ACHN (cell line): ENCODE results near the gene MRPL16.
"Not testable (repeated sequence)": the region's sequence is repeated elsewhere in the genome, so short reads cannot be mapped to it uniquely, and the experiment has no call there.

Experiments used
- DNase-seq: peaks from one replicate; pipeline ENCODE4 v3.0.0-alpha.2; 2015
- in situ Hi-C: cut with HindIII; loops from 2 replicates; pipeline ENCODE4 v1.10.0; 2017; ENCODE audit warnings: low sequenced_read_pairs, low pct_ligation_motif_present, low pct_unique_long_range_greater_than_20kb

MRPL16 gene

GRCh38 chr11:59810189-59810910, at the start of gene MRPL16:
TSS of gene MRPL16 (minus strand) at chr11:59810778. CDS start at chr11:59810658, 120 bp downstream.
- in situ Hi-C loops: no loop called here
- DNase-seq: peak; percentile 88

DNA sequence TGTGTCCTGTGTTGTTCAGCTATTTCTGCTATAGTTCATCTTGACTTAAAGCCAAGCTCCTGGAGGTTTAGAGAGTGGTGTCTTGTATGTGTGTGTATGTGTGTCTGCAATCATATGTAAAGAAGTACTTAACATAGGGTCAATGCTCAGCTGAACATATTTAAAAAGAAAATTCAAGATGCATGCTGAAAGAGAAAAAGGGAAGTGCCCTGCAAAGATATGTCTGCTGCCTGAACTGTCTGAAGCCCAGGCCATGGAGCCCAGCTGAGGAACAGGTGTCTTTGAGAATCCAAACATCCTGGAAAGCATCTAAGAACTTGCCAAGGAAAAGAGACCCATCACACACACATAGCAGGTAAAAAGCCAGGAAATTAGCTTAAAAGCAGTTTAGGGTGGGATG, 49.1 kb upstream of the MRPL16 start:
- in situ Hi-C loops: no loop called here
- DNase-seq: no peak

DNA sequence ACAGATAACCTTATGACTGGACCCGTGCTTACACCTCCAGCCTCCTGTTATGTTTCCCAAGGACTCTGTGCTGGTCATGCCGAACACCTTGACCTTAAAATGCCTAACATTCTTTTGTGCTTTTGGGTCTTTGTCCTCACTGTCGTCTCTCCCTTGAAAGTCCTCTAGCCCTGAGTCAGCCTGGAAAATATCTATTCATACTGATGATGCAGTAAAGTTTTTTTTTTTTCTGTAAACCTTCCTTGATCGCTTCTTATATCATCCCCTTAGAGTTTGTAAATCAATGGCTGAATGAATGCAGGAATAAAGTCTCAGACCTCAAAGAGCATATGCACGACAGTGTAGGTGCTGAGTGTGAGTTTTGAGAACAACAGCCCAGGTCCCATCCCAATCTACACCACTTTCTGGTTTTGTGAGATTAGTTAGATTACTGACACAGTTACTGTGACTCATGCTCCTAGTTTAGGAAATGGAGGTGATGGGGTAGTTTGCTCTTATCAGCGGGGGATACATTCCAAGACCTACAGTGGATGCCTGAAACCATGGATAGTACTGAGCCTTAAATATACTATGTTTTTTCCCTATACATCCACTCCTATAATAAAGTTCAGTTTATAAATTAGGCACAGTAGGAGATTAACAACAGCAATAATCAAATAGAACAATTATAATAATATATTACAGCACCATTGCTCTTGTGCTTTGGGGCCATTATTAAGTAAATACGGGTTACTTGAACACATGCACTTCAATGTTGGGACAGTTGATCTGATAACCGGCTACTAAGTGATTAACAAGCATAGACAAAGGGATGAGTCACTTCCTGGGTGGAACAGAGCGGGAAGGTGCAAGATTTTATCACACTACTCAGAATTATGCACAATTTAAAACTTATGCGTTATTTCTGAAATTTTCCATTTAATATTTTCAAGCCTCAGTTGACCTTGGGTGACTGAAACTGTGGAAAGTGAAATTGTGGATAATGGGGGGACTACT, 47.2 kb upstream of the MRPL16 start:
- no peak for DNase-seq
- in situ Hi-C loops: no loop called here

DNA sequence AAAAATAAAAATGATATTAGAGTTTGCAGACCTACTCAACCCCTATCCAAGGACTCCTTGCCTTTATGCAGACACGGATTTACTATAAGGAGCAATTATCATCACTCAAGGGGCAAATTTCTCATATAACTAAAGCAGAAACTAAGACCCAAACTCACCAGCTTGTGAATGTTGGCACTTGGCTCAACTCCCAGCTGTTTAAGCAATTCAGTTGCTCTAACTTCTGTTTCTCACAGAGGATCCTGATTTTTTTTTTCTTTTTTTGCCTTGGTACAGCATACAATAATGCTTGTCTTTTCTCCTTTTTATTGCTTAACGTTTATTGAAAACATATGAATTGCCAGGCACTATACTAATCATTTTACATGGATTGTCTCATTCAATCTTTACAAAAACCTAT, 44.3 kb upstream of the MRPL16 start:
- in situ Hi-C loops: no loop called here

DNA sequence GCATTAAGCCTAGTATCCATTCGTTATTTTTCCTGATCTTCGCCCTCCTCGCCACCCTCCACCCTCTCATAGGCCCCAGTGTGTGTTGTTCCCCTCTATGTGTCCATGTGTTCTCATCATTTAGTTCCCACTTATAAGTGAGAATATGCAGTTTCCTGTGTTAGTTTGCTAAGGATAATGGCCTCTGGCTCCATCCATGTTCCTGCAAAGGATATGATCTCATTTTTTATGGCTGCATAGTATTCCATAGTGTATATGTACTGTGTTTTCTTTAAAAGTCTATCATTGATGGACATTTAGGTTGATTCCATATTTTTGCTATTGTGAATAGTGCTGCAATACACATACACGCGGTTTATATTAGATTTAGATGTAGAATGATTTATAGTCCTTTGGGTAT, 40.8 kb upstream of the MRPL16 start:
- in situ Hi-C loops, DNase-seq: not testable (repeated sequence)

More for the DNA sequence above, 44.3 kb upstream of the MRPL16 start:
- no peak for DNase-seq

DNA sequence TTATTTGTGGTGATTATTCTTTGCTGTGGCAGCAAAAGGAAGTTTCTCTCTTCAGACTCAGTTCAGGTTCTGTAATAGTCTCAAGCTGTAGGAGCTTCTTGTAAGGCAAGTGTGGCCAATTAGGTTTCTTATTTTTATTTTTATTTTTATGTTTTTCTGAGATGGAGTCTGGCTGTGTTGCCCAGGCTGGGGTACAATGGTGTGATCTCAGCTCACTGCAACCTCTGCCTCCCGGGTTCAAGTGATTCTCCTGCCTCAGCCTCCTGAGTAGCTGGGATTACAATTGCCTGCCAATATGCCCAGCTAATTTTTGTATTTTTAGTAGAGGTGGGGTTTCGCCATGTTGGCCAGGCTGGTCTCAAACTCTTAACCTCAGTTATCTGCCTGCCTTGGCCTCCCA, 39.0 kb upstream of the MRPL16 start:
- in situ Hi-C loops, DNase-seq: not testable (repeated sequence)

- in situ Hi-C loops: no loop called here
- DNase-seq: peak; percentile 58
Measured at GRCh38 chr11:59849129-59849528, 38.6 kb upstream of the MRPL16 start.

DNA sequence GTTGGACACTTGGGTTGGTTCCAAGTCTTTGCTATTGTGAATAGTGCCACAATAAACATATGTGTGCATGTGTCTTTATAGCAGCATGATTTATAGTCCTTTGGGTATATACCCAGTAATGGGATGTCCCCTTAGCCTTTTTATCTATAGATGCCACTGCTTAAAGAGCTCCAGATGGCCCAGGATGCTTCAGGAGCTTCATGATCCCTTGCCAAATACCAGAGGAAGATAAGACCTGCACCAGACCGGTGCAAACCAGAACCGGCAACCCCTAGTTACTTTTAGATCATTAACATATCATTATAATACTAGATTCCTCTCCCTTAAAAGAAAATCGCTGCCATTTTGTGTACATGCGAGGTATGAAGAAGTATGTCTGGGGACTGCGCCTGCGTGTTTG, 37.9 kb upstream of the MRPL16 start:
- DNase-seq, in situ Hi-C loops: not testable (repeated sequence)

DNA sequence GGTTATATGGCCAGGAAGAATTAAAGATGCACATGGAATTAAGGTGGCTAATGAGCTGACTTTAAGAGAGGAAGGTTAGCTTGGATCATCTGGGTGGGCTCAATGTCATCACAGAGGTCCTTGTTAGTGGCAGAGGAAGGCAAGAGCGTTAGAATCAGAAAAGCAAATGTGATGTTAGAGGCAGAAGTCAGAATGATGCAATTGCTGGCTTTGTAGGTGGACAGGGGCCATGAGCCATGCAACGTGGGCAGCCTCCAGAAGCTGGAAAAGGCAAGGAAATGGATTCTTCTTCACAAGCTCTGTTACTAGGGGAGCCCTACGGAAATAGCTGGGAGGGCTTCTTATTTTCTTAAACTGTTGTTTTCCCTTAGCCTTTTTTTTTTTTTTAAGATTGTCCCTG, 37.0 kb upstream of the MRPL16 start:
- DNase-seq: no peak
- in situ Hi-C loops: no loop called here

DNA sequence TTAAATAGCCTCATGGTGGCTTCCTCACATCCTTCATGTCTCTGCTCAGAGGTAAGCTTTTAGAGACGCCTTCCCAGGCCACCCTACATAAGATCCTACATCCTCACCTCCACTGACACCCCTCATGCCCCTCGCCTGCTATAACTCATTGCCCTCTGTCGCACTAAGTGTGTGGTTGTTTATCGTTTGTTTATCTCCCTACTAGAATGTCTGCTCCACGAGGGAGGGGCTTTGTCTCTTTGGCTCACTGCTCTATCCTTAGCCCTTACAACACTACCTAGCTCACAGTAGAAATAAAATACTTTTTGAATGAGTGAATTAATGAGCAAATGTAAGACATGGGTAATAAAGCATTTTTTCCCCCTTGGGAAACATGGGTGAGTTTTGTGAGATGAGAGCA, 36.0 kb upstream of the MRPL16 start:
- in situ Hi-C loops: no loop called here
- DNase-seq: no peak

DNA sequence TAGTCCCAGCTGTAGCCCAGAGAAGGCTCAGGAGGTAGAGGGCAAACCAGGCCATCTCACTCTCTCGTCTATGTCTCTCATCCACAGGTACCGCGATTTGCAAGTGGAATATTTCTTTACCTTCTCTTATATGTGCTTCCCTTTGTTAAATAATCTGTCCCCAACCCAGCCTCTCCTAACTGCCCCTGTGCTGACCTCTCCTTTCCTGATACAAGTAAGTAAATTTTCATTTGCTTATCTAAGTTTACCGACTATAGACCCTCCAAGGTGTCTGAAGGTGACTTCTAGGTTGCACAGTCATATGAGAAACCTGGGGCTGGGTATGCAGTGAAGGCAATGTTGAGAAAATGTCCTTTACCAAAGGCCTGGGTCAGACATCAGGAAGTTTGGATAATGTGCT, 34.8 kb upstream of the MRPL16 start, which contains the start of gene CBLIF:
TSS of gene CBLIF (minus strand) at position 101 of the 400 bp plus-strand sequence. CDS start at position 55, 46 bp downstream.
- DNase-seq: no peak
- in situ Hi-C loops: no loop called here

DNA sequence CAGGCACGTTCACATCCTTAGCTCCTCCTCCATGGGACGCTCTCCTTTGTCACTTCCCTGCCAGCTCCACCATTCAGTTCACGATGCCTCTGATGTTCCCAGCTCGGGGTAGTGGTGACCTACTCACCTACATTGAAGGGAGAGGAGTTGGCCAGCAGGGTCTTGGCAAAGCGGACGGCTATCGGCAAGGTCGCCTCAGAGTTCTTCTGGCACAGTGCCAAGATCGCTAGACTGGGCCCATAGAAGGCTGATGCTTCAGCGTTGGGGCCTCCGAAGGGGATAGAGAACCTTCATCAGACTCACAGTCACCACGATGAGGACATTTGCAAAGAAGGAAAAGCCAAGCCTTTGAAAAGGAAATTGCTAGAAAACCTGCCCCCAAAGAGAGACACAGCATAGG, 31.7 kb upstream of the MRPL16 start:
- in situ Hi-C loops: no loop called here
- no peak for DNase-seq

DNA sequence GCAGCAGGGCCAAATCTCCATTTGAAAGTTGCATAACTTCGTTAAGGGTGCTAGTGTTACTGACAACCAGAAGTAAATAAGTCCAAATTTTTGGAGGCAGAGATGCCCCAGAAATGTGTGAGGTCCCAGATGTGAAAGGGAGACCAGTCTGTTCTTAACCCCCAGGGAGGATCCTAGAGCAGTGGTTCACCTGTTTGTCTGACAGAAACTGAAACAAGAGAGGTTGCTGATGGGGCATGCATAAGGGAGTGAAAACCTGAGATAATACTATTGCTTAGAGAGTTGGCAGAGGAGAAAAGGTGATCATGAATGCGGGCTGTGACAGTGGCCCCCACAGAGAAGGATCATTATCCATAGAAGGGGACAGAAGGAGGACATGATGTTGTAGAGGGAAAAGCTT, 30.9 kb upstream of the MRPL16 start:
- in situ Hi-C loops: no loop called here
- no peak for DNase-seq

DNA sequence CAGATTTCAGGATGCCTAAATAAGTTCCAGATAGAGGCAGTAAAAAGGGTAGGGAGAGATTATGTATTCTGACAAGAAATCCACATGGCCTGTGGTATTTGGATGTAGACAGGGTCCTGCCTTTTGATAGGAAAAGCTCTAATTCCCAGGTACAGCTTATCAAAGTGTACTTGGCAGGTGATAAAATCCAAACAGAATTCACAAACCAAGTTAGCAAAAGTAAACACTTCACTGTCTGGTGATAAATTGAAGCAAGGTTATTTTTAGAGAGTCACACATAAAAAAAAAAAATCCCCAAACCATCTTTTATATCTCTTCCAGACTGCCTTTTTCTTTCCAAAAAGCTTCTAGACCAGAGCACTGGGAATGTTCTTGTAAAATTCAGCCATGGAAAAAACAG, 29.0 kb upstream of the MRPL16 start:
- no peak for DNase-seq
- in situ Hi-C loops: no loop called here

DNA sequence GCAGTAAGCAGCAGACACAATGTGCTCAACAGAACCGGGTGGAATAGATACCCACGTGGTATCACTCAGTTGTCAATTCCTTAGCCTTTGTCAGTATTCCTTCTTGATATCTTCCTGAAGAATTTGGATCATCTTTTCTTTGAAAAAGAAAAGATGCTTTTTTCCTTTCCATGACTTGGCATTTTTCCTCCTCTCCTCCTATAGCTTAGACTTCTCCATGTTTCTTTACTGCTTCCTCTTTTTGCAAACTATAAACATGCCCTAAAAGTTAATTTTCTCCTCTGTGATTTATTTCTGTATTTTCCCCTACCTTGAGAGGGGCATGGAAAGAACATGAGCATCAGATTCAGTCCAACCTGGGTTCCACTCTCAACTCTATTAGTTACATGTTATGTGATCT, 23.0 kb upstream of the MRPL16 start:
- DNase-seq: no peak
- in situ Hi-C loops: no loop called here

GRCh38 chr11:59829358-59829757, 18.8 kb upstream of the MRPL16 start:
- DNase-seq: no peak
- in situ Hi-C loops: no loop called here

GRCh38 chr11:59822989-59823566, 12.5 kb upstream of the MRPL16 start:
- in situ Hi-C loops: no loop called here
- peak; percentile 69 for DNase-seq

DNA sequence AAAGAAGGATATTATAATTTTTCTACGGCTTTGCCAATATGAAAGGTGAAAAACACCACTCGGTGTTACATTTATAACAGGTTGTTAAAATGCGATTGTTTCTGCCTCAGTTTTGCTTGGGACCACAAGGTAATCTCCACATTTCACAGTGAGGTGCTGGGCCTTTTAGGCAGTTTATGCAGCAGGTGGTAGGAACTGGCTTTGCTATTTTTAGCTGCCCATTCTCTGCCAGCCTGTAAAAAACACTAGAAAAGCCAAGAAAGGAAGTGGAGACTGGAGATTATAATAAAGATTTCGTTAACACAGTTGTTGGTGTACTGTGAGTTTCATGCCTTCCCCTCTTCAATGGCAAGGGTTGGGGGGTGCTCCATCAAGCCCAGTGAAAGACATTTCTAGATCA, 8.0 kb upstream of the MRPL16 start:
- no peak for DNase-seq
- in situ Hi-C loops: no loop called here

GRCh38 chr11:59816434-59816833, 5.9 kb upstream of the MRPL16 start:
- DNase-seq, in situ Hi-C loops: not testable (repeated sequence)
